ENCODE data around the gene DLG2.

DNA sequence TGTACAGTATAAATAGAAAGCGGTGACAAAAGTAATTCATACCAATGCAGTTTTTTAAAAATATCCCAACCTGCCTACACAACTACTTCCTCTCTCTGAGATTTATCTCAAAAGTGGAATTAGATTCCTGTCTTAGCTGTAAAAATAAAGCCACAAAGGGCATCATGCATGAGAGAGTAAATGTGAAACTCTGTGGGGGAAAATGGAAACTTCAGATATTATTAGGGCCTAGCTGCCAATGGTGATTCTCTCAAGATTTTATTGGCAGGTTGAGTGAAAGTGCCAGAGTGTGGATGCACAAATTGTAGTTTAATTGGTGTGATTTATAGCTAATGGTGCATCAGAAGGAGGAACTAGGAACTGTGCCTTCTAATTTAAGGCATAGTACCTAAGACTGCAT is 1984.0 kb downstream of the DLG2 start:
- TF ChIP-seq POLR2A (IDR thresholded peaks at IDR 0.05; ENCODE audit: low read depth, low read length) (no peak), TAF1 (IDR thresholded peaks at IDR 0.05; ENCODE audit: low read depth, low read length) (no peak), POLR2AphosphoS5 (IDR thresholded peaks at IDR 0.05; ENCODE audit: low read depth, low read length) (no peak), POU2F2 (IDR thresholded peaks at IDR 0.05; ENCODE audit: low read depth, low read length) (no peak)

Data from GM12891 (cell line).